ENCODE measurements around the gene PARD6B.
A peak's percentile ranks its signal among the peaks of the same experiment; 100 is the strongest.
"Not testable (repeated sequence)": the region's sequence is repeated elsewhere in the genome, so short reads cannot be mapped to it uniquely, and the experiment has no call there.

PARD6B gene

GRCh38 chr20:50776122-50776817 lies 44.9 kb downstream of the PARD6B start:
- DNase-seq = no peak

GRCh38 chr20:50777373-50777772 lies 46.0 kb downstream of the PARD6B start:
- DNase-seq = no peak

DNA sequence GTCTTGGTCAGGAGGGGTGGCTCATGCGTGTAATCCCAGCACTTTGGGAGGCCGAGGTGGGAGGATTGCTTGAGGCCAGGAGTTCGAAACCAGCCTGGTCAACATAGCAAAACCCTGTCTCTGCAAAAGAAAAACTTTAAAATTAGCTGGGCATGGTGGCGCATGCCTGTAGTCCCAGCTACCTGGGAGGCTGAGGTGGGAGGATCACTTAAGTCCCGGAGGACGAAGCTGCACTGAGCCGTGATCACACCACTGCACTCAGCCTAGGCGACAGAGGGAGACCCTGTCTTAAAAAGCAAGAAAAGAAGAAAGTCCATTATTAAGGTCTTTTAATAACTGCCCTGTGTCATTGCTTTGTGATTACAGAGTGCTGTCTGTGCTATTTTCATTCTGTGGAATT lies 47.6 kb downstream of the PARD6B start:
- not testable (repeated sequence) for DNase-seq

- DNase-seq = no peak
Observed at GRCh38 chr20:50783390-50783789, 52.0 kb downstream of the PARD6B start.

DNA sequence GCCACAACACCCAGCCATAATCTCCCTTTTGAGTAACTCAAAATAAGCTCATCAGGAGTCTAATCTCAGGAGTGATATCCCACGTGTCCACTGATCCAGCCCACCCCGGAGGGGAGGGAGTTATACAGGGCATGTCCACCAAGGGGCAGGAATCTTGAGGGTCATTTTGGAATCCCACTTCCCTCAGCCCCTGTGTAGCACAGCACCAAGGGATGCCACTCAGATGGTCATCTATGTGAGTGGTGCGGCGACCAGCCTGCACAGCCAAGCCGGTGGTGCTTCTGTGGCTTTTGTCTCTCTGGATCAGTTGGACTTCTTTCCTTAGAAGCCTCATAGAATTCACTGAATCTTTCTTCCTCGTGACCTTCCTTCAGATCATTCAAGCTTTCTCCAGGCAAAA lies 52.5 kb downstream of the PARD6B start:
- DNase-seq = no peak

DNA sequence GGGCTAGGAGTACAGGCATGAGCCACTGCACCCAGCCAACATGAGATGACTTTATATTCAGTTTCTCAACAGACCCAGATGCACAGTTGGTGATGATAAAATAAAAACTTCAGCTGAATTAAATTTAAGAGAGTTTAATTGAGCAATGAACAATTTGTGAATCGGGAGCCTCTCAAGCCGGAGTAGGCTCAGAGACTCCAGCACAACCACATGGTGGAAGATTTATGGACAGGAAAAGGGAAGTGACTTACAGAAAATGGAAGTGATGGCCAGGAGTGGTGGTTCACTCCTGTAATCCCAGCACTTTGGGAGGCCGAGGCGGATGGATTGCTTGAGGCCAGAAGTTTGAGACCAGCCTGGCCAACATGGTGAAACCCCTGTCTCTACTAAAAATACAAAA lies 53.1 kb downstream of the PARD6B start:
- DNase-seq = no peak

DNA sequence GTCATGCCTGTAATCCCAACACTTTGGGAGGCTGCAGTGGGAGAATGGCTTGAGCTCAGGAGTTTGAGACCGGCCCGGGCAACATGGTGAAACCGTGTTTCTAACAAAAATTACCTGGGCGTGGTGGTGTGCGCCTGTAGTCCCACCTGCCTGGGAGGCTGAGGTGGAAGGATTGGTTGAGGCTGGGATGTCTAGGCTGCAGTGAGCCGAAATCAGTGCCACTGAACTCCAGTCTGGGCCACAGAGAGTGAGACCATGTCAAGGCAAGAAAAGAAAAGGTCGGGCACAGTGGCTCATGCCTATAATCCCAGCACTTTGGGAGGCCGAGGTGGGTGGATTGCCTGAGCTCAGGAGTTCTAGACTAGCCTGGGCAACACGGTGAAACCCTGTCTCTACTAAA lies 55.3 kb downstream of the PARD6B start:
- DNase-seq = no peak

DNA sequence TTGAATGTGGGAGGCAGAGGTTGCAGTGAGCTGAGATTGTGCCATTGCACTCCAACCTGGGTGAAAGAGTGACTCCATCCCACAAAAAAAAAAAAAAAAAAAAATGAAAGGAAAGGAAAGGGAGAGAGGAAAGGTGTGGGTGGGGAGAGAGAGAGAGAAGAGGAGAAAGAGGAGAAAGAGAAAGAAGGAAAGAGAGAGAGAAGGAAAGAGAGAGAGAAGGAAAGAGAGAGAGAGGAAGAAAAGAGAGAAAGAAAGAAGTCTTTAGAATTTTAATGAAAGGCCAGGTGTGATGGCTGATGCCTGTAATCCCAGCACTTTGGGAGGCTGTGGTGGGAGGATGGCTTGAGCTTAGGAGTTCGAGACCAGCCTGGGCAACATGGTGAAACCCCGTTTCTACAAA lies 55.8 kb downstream of the PARD6B start:
- no peak for DNase-seq

DNA sequence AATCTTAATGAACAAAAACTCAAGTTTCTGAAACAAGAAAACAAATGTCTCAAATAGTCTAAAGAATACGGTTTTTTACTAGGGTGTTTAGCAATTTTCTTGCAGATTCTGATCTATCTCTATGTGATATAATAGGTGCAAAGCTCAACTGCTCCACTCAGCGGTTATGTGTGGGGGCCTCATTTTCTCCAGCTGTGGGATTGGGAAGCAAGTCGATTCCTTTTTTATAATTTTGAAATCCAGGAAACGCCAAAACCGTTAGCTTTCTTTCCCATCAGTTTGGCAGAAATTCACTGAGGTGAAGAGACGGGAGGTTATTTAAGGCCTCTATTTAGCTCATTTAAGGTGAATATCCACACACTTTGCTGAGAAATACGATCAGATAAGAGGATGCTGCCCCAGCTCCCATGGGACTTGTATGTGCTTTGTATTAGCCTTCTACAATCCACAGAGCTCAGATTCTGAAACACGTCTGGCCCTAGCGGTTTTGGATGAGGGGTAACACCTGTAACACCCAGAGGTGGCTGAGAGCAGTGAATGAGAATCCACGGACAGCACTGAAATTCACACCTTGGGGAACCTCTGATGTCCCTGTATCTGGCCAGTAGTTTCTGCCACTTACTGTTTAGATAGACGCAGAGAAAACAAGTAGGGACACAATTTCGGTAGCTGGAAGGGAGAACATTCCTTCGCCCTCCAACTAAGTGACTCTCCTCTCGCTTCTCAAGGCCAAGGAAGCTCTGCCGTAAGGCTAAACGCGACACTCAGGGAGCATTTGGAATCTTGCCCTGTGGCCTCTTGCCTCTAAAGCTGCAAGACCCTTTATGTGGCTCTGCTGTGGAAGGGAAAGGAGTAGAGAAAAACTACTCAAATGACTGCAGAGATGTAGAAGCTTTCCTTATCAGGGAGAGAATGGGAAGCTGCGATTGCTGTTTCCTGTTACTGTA lies 56.9 kb downstream of the PARD6B start:
- DNase-seq = peak; percentile 71

DNA sequence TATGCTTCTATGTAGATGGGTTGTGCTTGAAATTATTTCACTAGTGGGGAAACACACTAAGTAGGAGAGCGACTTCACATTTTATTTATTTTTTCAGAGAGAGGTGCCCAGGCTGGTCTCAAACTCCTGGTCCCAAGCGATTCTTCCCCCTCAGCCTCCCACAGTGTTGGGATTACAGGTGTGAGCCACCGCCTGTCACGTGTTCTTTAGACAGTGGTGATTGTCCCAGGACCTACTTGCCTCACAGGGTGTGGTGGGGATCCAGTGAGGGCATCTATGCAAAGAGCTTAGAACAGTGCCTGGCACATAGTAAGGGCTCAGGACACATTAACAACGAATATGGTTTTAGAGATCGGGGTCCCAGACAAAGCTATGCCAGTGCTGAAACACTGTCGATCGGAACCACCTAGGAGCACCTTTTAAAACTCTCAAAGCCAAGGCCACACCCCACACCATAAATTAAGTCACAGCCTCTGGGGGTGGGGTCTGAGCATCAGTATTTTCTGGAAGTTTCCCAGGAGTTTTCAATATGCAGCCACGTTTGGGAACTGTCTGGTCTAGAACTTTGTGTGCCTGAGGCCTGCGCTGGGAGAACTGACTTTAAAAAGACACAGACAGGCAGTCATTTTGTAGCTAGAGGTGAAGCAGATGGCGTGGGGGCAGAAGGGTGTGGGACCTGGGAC lies 58.7 kb downstream of the PARD6B start:
- DNase-seq = no peak

DNA sequence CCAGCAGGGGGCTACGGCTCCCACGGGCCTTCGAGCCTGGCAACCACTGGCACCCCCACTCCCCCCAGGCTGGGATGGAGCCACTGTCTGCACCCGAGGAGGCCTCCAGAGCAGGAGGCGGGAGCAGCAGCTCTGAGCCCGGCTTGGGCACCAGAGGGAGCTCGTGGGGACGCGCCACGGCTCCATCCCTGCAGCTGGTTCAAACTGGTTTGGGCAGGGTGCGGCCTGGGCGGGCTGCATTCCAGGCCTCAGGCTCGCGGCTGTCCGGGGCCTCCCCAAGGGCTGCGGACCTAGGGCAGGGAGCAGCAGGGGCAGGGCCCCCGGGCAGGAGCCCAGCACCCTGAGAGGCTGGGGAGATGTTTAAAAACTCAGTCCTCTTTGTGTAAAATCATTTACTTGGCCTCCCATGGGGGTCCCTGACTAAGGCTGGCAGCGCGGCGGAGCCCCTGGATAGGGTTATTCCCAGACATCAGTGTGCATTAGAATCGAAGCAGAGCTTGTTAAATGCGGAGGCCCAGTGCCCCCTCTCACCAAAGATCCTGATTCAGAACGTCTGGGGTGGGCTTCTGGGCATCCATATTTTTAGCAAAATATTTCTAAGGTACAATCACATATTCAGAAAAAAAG lies 59.4 kb downstream of the PARD6B start:
- peak; percentile 94 for DNase-seq

- no peak for DNase-seq
Observed at GRCh38 chr20:50792708-50793574, 61.6 kb downstream of the PARD6B start.

- not testable (repeated sequence) for DNase-seq
Observed at GRCh38 chr20:50793575-50794016, 62.2 kb downstream of the PARD6B start.

DNA sequence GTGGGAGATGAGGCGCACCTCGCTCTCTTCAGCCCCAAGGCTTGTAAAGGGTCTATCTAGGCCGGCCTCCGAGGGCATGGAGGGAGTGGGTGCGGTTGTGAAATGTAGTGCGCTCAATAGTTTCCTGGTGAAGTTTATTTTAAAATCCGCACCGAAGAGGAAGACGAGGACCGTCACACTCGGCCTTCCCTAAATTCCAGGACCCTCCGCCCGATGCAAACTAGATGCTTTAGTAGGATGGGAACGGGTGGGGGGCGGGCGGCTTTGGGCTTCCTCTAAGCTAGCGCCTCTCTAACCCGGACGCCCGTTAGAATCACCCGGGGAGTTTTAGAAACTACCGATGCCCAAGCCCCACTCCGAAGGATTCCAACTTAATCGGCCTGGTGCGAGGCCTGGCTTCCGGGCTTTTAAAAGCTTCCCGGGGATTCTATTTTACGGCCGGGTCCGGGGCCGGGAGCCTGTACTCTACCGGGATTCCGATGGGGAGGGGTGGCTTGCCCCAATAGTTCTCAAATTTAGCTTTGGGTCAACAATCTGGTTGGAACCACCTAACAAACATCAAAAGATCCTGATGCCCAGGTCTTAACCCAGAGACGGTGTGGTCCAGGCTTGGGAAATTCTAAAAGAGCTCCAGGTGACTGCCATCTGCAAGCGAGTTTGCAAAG lies 62.9 kb downstream of the PARD6B start:
- DNase-seq = no peak

- DNase-seq = peak; percentile 86
Observed at GRCh38 chr20:50794846-50795634, 63.7 kb downstream of the PARD6B start, which contains the start of gene BCAS4. Gene BCAS4, plus strand, starts transcription at chr20:50795061. Its CDS starts 23 bp downstream, at chr20:50795084.

GRCh38 chr20:50797142-50797541 lies 65.8 kb downstream of the PARD6B start:
- DNase-seq = no peak

- no peak for DNase-seq
Observed at GRCh38 chr20:50798650-50799049, 67.3 kb downstream of the PARD6B start.

GRCh38 chr20:50799176-50799889 lies 68.0 kb downstream of the PARD6B start:
- no peak for DNase-seq

DNA sequence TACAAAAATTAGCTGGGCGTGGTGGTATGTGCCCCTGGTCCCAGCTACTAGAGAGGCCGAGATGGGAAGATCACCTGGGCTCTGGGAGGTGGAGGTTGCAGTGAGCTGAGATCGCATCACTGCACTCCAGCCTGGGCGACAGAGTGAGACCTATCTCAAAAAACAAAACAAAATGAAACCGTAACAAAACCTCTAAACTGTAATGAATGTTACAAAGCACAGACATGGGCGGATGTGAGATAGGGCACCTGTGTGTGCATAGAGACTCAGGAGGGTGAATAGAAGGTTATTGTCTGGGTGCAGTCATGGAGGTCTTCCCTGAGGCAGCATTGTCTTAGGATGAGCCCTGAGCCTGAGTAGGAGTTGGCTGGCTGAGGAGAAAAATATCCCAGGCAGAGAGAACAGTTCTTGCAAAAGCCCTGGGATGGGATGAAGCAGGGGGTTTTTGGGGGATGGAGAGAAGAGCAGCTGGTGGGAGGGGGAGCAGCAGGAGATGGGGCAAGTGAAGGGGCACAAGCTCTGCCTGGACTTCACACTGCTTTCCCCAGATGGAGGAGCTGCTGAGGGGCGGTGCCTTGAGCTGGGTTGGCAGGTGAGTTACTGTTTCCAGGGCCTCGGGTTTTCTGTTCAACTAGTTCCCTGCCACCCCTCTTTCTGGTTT lies 68.6 kb downstream of the PARD6B start:
- no peak for DNase-seq

All from right hindlimb (tissue), 1 donor.